Right atrium auricular region (tissue), 2 donors: Measurements from ENCODE around the gene KLRF1. TPM values are rescaled to one million over a fixed set of nuclear protein-coding genes. Genes with fewer than 3 reads are reported as not detected.

Experiments used
- DNase-seq: peaks from one replicate; pipeline ENCODE4 v3.0.0-alpha.2; 2019; ENCODE audit warnings: low spot score
- H3K27ac ChIP-seq, 2 donors: fragments of 200-600 bp; sonication (generic); 1 replicate in 1 of 2; 2 replicates in 1 of 2; pipeline ENCODE4 v1.5.1; 2016 to 2019
- H3K27me3 ChIP-seq, 2 donors: fragments of 200-600 bp; sonication (generic); one replicate each; pipeline versions ENCODE4 v1.5.1 to v1.6.0; 2017 to 2019
- H3K36me3 ChIP-seq: fragments of 200-600 bp; sonication (generic); one replicate; pipeline ENCODE4 v1.5.1; 2016
- H3K4me1 ChIP-seq, 2 donors: fragments of 200-600 bp; sonication (generic); one replicate each; pipeline versions ENCODE4 v1.5.1 to v1.6.0; 2017 to 2019
- H3K4me3 ChIP-seq, 2 donors: fragments of 200-600 bp; sonication (generic); 1 replicate in 1 of 2; 2 replicates in 1 of 2; pipeline ENCODE4 v1.5.1; 2017 to 2019; ENCODE audit warnings: mild to moderate bottlenecking in 1 of 2, moderate library complexity in 1 of 2
- H3K9me3 ChIP-seq, 2 donors: fragments of 200-600 bp; sonication (generic); one replicate each; pipeline ENCODE4 v1.5.1; 2019
- CTCF ChIP-seq, 2 donors: fragments of 200-600 bp; sonication (generic); IDR thresholded peaks; one replicate each; pipeline ENCODE4 v1.5.1; 2019; ENCODE audit warnings: antibody characterized with exemption in 2 of 2
- total RNA-seq, 2 donors: library from RNA; depleted of rRNA; stranded (reverse); fragments of >200 nt; gene quantifications; one replicate each; pipeline ENCODE4 v1.1.0, GENCODE V29; 2016

The KLRF1 gene
- total RNA-seq, 2 donors from 2014 or later = 0.47 TPM; not detected in 1

- Histone ChIP-seq H3K27ac (no peak overlapping the region), H3K4me3 (no peak overlapping the region), H3K36me3 (no peaks in the 10 kb centered on the region), H3K9me3 (peaks cover 0 to 3% of the 10 kb centered on the region in 2 donors), H3K27me3 (no peaks in the 10 kb centered on the region), H3K4me1 (no peaks in the 10 kb centered on the region)
- no peak for DNase-seq
- no peak for TF ChIP-seq CTCF (IDR thresholded peaks at IDR 0.05)
Observed at GRCh38 chr12:9799961-9800360, 27.3 kb upstream of the KLRF1 start.

- H3K4me1 ChIP-seq = no peaks in the 10 kb centered on the region
- TF ChIP-seq CTCF (IDR thresholded peaks at IDR 0.05) = no peak
Observed at GRCh38 chr12:9805883-9806282, 21.4 kb upstream of the KLRF1 start.

GRCh38 chr12:9806714-9807113 is 20.6 kb upstream of the KLRF1 start:
- Histone ChIP-seq H3K9me3 (no peaks in the 10 kb centered on the region), H3K4me3 (no peak overlapping the region), H3K27me3 (no peaks in the 10 kb centered on the region), H3K27ac (no peak overlapping the region), H3K4me1 (no peaks in the 10 kb centered on the region), H3K36me3 (no peaks in the 10 kb centered on the region)
- no peak for DNase-seq
- TF ChIP-seq CTCF (IDR thresholded peaks at IDR 0.05) = no peak

More at GRCh38 chr12:9805883-9806282, 21.4 kb upstream of the KLRF1 start:
- H3K27me3 ChIP-seq = no peaks in the 10 kb centered on the region
- no peak overlapping the region for H3K27ac ChIP-seq
- no peak for DNase-seq
- no peaks in the 10 kb centered on the region for H3K9me3 ChIP-seq
- H3K36me3 ChIP-seq = no peaks in the 10 kb centered on the region
- H3K4me3 ChIP-seq = no peak overlapping the region

GRCh38 chr12:9808504-9808903 is 18.8 kb upstream of the KLRF1 start:
- DNase-seq = no peak
- H3K9me3 ChIP-seq = no peaks in the 10 kb centered on the region
- no peaks in the 10 kb centered on the region for H3K27me3 ChIP-seq
- H3K36me3 ChIP-seq = no peaks in the 10 kb centered on the region
- TF ChIP-seq CTCF (IDR thresholded peaks at IDR 0.05) = no peak
- H3K4me1 ChIP-seq = no peaks in the 10 kb centered on the region
- no peak overlapping the region for H3K4me3 ChIP-seq
- no peak overlapping the region for H3K27ac ChIP-seq

GRCh38 chr12:9809338-9809737 is 17.9 kb upstream of the KLRF1 start:
- no peaks in the 10 kb centered on the region for H3K9me3 ChIP-seq
- no peaks in the 10 kb centered on the region for H3K27me3 ChIP-seq
- no peak overlapping the region for H3K27ac ChIP-seq
- DNase-seq = no peak
- no peak overlapping the region for H3K4me3 ChIP-seq
- no peaks in the 10 kb centered on the region for H3K4me1 ChIP-seq
- TF ChIP-seq CTCF (IDR thresholded peaks at IDR 0.05) = no peak
- no peaks in the 10 kb centered on the region for H3K36me3 ChIP-seq

GRCh38 chr12:9809866-9810265 is 17.4 kb upstream of the KLRF1 start:
- TF ChIP-seq CTCF (IDR thresholded peaks at IDR 0.05) = no peak
- Histone ChIP-seq H3K4me1 (no peaks in the 10 kb centered on the region), H3K27me3 (no peaks in the 10 kb centered on the region), H3K9me3 (no peaks in the 10 kb centered on the region), H3K36me3 (no peaks in the 10 kb centered on the region), H3K27ac (no peak overlapping the region), H3K4me3 (no peak overlapping the region)
- no peak for DNase-seq
